ENCODE measurements around the gene TEX9.
"Not testable (repeated sequence)": the region's sequence is repeated elsewhere in the genome, so short reads cannot be mapped to it uniquely, and the experiment has no call there.

TEX9 gene

GRCh38 chr15:56365075-56365711 lies at the start of gene TEX9:
TSS of gene TEX9 (plus strand) at chr15:56365426. CDS start at chr15:56365451, 25 bp downstream.
- peak; percentile 96 for DNase-seq

GRCh38 chr15:56316561-56316960 lies 48.7 kb upstream of the TEX9 start:
- not testable (repeated sequence) for DNase-seq

GRCh38 chr15:56320316-56320715 lies 44.9 kb upstream of the TEX9 start:
- DNase-seq: no peak

GRCh38 chr15:56320861-56321260 lies 44.4 kb upstream of the TEX9 start:
- no peak for DNase-seq

- DNase-seq: no peak
Measured at GRCh38 chr15:56322444-56322843, 42.8 kb upstream of the TEX9 start.

- DNase-seq: no peak
Measured at GRCh38 chr15:56323435-56323834, 41.8 kb upstream of the TEX9 start.

GRCh38 chr15:56325186-56325585 lies 40.0 kb upstream of the TEX9 start:
- DNase-seq: no peak

- no peak for DNase-seq
Measured at GRCh38 chr15:56327721-56328502, 37.3 kb upstream of the TEX9 start.

GRCh38 chr15:56337084-56337725 lies 28.0 kb upstream of the TEX9 start:
- no peak for DNase-seq

- DNase-seq: no peak
Measured at GRCh38 chr15:56339594-56339993, 25.6 kb upstream of the TEX9 start.

GRCh38 chr15:56341201-56341600 lies 24.0 kb upstream of the TEX9 start:
- DNase-seq: no peak

- peak; percentile 1 for DNase-seq
Measured at GRCh38 chr15:56342653-56343052, 22.6 kb upstream of the TEX9 start.

- DNase-seq: no peak
Measured at GRCh38 chr15:56343879-56344278, 21.3 kb upstream of the TEX9 start.

- no peak for DNase-seq
Measured at GRCh38 chr15:56344336-56344735, 20.9 kb upstream of the TEX9 start.

- no peak for DNase-seq
Measured at GRCh38 chr15:56346414-56346813, 18.8 kb upstream of the TEX9 start.

GRCh38 chr15:56349554-56349953 lies 15.7 kb upstream of the TEX9 start:
- DNase-seq: no peak

- DNase-seq: no peak
Measured at GRCh38 chr15:56351353-56351752, 13.9 kb upstream of the TEX9 start.

GRCh38 chr15:56351957-56352506 lies 13.2 kb upstream of the TEX9 start:
- no peak for DNase-seq

- DNase-seq: no peak
Measured at GRCh38 chr15:56353119-56353518, 12.1 kb upstream of the TEX9 start.

- no peak for DNase-seq
Measured at GRCh38 chr15:56353740-56354139, 11.5 kb upstream of the TEX9 start.

GRCh38 chr15:56356616-56357015 lies 8.6 kb upstream of the TEX9 start:
- no peak for DNase-seq

GRCh38 chr15:56358604-56359003 lies 6.6 kb upstream of the TEX9 start:
- DNase-seq: no peak

GRCh38 chr15:56361987-56362386 lies 3.2 kb upstream of the TEX9 start:
- DNase-seq: no peak

- DNase-seq: peak; percentile 35
Measured at GRCh38 chr15:56366211-56366610, 985 bp downstream of the TEX9 start.
